ENCODE measurements around the gene PGAM2. TPM values are rescaled to one million over a fixed set of nuclear protein-coding genes. Genes with fewer than 3 reads are reported as not detected.

Gene PGAM2
- total RNA-seq, 1 donor from 2014 or later: 13.3 TPM

DNA sequence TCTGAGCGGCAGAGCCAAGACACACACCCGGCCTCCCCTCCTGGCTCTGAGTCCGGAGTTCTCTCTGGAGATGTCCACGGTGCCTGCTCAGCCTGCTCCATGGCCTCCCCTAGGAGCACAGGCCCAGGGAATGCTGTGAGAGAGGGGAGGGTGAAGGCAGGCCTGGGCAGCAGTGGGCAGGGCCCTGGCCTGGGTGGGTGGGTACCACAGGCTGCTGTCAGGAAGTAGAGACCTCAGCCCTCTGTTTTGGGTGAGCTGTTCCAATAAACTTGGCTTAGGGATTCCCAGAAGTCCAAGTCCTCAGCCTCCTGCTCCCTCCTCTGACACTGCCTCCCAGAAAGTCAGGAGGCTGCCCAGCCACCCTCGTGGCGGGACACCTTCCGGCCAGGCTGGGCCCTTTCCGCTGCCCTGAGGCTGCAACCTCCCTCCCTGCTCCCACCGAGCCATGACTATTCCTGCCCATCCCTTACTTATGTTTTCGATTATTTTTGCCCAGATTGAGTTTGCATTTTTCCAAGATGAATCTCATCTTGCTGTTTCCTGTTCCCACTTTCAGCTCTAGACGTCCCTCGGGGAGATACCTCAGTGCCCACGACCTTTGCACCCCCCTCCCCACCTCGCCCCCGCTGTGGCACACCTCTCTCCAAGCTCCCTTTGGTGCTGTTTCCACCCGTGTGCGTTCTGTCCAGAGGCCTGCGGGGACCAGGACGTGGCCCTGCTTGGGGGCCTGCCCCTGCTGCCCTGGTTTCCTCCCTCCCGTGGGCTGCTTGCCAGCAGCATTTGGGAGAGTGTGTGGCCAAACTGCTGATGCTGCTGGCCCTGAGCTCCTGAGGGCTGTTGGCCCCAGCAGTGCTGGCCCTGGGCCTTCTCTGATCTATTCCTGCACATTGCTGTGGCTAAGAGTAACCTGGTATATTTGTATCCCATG, 22.8 kb upstream of the PGAM2 start:
- Mint-ChIP-seq H3K9me3 (ENCODE audit: unreplicated experiment) (peaks cover 6% of the 10 kb centered on the region), H3K36me3 (ENCODE audit: unreplicated experiment) (no peaks in the 10 kb centered on the region)

GRCh38 chr7:44086627-44087026, 21.3 kb upstream of the PGAM2 start:
- H3K27me3 Mint-ChIP-seq (ENCODE audit: unreplicated experiment): peaks cover 6% of the 10 kb centered on the region
- H3K9me3 Mint-ChIP-seq (ENCODE audit: unreplicated experiment): peaks cover 9% of the 10 kb centered on the region
- H3K27ac Mint-ChIP-seq (ENCODE audit: unreplicated experiment): no peak overlapping the region
- TF ChIP-seq, protein P1, sequence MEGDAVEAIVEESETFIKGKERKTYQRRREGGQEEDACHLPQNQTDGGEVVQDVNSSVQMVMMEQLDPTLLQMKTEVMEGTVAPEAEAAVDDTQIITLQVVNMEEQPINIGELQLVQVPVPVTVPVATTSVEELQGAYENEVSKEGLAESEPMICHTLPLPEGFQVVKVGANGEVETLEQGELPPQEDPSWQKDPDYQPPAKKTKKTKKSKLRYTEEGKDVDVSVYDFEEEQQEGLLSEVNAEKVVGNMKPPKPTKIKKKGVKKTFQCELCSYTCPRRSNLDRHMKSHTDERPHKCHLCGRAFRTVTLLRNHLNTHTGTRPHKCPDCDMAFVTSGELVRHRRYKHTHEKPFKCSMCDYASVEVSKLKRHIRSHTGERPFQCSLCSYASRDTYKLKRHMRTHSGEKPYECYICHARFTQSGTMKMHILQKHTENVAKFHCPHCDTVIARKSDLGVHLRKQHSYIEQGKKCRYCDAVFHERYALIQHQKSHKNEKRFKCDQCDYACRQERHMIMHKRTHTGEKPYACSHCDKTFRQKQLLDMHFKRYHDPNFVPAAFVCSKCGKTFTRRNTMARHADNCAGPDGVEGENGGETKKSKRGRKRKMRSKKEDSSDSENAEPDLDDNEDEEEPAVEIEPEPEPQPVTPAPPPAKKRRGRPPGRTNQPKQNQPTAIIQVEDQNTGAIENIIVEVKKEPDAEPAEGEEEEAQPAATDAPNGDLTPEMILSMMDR (IDR thresholded peaks at IDR 0.05; ENCODE audit: partially characterized antibody, unreplicated experiment): no peak
- no peak for DNase-seq
- H3K4me3 Mint-ChIP-seq (ENCODE audit: unreplicated experiment): peak overlapping the region; percentile 13
- no peaks in the 10 kb centered on the region for H3K4me1 Mint-ChIP-seq (ENCODE audit: low read depth, unreplicated experiment)
- H3K36me3 Mint-ChIP-seq (ENCODE audit: unreplicated experiment): no peaks in the 10 kb centered on the region

More for the DNA sequence above, 22.8 kb upstream of the PGAM2 start:
- TF ChIP-seq, protein P1 (IDR thresholded peaks at IDR 0.05; ENCODE audit: partially characterized antibody, unreplicated experiment): no peak
- H3K27ac Mint-ChIP-seq (ENCODE audit: unreplicated experiment): no peak overlapping the region
- H3K4me1 Mint-ChIP-seq (ENCODE audit: low read depth, unreplicated experiment): peaks cover 1% of the 10 kb centered on the region
- no peak overlapping the region for H3K4me3 Mint-ChIP-seq (ENCODE audit: unreplicated experiment)
- no peak for DNase-seq
- peaks cover 10% of the 10 kb centered on the region for H3K27me3 Mint-ChIP-seq (ENCODE audit: unreplicated experiment)

GRCh38 chr7:44085546-44085945, 20.2 kb upstream of the PGAM2 start:
- peaks cover 8% of the 10 kb centered on the region for H3K27me3 Mint-ChIP-seq (ENCODE audit: unreplicated experiment)
- peaks cover 5% of the 10 kb centered on the region for H3K4me1 Mint-ChIP-seq (ENCODE audit: low read depth, unreplicated experiment)
- no peak for DNase-seq
- no peak overlapping the region for H3K4me3 Mint-ChIP-seq (ENCODE audit: unreplicated experiment)
- H3K9me3 Mint-ChIP-seq (ENCODE audit: unreplicated experiment): peaks cover 9% of the 10 kb centered on the region
- no peak overlapping the region for H3K27ac Mint-ChIP-seq (ENCODE audit: unreplicated experiment)
- TF ChIP-seq, protein P1 (IDR thresholded peaks at IDR 0.05; ENCODE audit: partially characterized antibody, unreplicated experiment): no peak
- H3K36me3 Mint-ChIP-seq (ENCODE audit: unreplicated experiment): no peaks in the 10 kb centered on the region

DNA sequence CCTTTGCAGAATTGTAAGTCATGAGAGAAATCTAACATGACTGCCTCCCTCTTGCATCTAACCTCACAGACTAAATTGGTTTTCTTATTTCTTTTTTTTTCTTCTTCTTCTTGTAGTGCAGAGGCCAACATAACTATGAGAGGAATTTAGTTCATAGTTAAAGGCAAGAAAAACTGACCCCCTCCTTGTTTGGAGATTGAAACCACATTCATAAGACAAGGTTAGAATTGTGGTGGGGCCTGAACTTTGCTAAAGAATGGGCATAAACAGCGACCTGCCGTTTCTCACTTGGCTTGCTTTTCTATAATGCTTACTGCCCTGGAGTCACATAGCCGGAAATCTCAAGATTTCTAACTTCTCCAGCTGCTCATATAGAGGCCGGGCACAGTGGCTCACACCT, 19.3 kb upstream of the PGAM2 start:
- no peak overlapping the region for H3K27ac Mint-ChIP-seq (ENCODE audit: unreplicated experiment)
- no peak overlapping the region for H3K4me3 Mint-ChIP-seq (ENCODE audit: unreplicated experiment)
- TF ChIP-seq, protein P1 (IDR thresholded peaks at IDR 0.05; ENCODE audit: partially characterized antibody, unreplicated experiment): no peak
- peaks cover 5% of the 10 kb centered on the region for H3K4me1 Mint-ChIP-seq (ENCODE audit: low read depth, unreplicated experiment)
- peaks cover 9% of the 10 kb centered on the region for H3K9me3 Mint-ChIP-seq (ENCODE audit: unreplicated experiment)
- no peak for DNase-seq
- H3K36me3 Mint-ChIP-seq (ENCODE audit: unreplicated experiment): no peaks in the 10 kb centered on the region
- peaks cover 8% of the 10 kb centered on the region for H3K27me3 Mint-ChIP-seq (ENCODE audit: unreplicated experiment)

DNA sequence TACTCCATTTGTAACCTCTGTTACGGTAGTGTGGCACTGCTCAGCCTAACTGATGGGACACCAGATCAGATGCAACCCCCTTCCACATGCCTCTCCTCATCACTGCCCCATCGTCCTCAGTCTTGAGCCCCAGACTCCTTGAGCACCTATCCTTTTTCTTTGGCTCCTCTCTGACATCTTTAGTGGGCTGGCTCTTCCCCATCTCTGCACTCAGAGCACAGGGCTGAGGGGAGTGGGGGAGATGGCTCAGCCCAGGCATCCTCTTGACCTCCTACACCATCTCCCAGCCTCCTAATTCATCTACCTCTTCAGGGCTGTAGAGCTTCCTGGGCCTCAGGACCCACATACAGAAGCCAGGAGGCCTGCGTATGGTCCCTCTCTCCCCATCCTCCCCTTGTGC, 18.4 kb upstream of the PGAM2 start:
- H3K4me3 Mint-ChIP-seq (ENCODE audit: unreplicated experiment): peak overlapping the region; percentile 21
- peaks cover 9% of the 10 kb centered on the region for H3K9me3 Mint-ChIP-seq (ENCODE audit: unreplicated experiment)
- TF ChIP-seq, protein P1 (IDR thresholded peaks at IDR 0.05; ENCODE audit: partially characterized antibody, unreplicated experiment): no peak
- H3K27me3 Mint-ChIP-seq (ENCODE audit: unreplicated experiment): peaks cover 8% of the 10 kb centered on the region
- H3K36me3 Mint-ChIP-seq (ENCODE audit: unreplicated experiment): no peaks in the 10 kb centered on the region
- no peak for DNase-seq
- peaks cover 5% of the 10 kb centered on the region for H3K4me1 Mint-ChIP-seq (ENCODE audit: low read depth, unreplicated experiment)
- H3K27ac Mint-ChIP-seq (ENCODE audit: unreplicated experiment): no peak overlapping the region

All from glutamatergic neuron (in vitro differentiated cells).